GM12865 (cell line): ENCODE results near the gene BRF1.

Experiments used
- DNase-seq: peaks from one replicate; pipeline ENCODE4 v3.0.0; 2010; ENCODE audit warnings: low read depth
- H3K4me3 ChIP-seq: 2 replicates; pipeline ENCODE4 v1.5.1; 2011; ENCODE audit warnings: mild to moderate bottlenecking, low read depth, low read length, control low read depth
- TF ChIP-seq, protein P1 (sequence below): IDR thresholded peaks from 2 replicates; pipeline ENCODE4 v1.5.1; 2011; ENCODE audit warnings: low read length, control low read depth, low read depth, inconsistent platforms; ENCODE audit not compliant: insufficient read depth; ENCODE audit errors: missing control alignments

The BRF1 gene

DNA sequence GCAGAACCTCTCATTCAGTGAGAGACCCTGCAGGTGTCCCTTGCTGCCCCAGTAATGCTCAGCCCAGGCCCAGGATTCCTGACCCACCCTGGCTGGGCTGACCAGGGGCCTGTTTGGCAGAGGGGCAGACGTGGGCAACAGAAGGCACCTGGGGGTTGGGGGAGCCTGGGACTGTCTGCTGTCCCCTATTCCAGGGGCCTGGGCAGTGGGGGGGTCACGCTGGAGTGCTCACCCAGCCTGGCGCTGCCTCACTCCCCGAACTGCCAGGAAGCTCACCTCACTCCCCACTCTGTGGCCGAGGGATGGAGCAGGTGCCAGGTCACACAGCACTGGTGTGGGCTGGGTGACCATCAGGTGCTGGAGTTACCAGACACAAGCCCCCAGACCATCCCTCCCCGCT is 97.1 kb downstream of the BRF1 start:
- H3K4me3 ChIP-seq = no peak overlapping the region
- no peak for DNase-seq
- TF ChIP-seq, protein P1, sequence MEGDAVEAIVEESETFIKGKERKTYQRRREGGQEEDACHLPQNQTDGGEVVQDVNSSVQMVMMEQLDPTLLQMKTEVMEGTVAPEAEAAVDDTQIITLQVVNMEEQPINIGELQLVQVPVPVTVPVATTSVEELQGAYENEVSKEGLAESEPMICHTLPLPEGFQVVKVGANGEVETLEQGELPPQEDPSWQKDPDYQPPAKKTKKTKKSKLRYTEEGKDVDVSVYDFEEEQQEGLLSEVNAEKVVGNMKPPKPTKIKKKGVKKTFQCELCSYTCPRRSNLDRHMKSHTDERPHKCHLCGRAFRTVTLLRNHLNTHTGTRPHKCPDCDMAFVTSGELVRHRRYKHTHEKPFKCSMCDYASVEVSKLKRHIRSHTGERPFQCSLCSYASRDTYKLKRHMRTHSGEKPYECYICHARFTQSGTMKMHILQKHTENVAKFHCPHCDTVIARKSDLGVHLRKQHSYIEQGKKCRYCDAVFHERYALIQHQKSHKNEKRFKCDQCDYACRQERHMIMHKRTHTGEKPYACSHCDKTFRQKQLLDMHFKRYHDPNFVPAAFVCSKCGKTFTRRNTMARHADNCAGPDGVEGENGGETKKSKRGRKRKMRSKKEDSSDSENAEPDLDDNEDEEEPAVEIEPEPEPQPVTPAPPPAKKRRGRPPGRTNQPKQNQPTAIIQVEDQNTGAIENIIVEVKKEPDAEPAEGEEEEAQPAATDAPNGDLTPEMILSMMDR = no peak

DNA sequence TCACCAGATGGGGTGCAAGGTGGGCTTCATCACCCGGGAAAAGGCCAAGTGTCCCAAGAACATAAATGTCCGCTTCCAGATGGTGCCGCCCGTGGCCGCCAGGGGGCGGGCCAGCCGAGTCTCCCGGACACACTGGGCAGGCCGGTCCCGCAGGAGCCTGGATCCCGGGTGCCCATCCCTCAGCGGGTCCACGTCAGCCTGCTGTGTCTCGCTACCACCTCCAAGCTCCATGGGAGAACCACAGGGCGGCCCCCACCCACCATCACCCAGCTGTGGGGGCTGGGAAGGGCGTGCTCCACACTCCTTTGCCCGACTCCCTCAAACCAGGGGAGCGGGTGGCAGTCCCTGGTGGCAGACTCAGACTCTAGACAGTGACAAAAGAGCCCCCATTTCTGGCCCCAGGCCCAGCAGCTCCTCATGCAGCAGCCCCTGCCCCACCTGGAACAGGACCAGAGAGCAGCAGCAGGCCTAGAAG is 97.7 kb downstream of the BRF1 start:
- peak; percentile 63 for DNase-seq
- no peak overlapping the region for H3K4me3 ChIP-seq
- TF ChIP-seq, protein P1 = peak; percentile 91

DNA sequence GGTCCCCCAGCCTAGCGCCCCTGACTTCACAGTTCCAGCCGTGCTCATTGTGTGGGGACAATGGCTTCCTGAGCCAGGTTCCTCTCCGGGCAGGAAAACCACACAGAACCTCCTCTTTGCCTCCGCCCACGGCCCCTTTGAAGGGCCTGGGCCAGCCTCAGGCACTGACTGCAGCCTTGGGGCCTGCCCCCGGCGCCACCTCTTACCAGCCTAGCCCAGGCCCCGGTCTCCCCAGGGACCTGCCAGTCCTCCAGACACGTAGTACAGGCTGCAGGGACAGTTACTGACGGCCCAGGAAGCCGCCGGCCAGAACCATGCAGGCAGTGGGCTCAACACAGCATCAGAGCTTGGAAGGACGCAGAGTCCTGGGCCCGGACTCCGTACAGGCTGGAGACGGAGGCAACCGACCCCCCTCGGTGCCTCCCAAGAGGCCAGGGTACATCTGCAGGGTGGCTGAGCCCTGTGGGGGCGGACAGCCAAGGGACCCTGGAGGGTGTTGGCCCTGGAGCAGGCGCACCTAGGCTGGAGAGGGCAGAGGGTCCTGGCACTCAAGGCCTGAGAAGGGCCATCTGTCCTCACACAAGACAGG is 98.8 kb downstream of the BRF1 start:
- peak; percentile 32 for DNase-seq
- TF ChIP-seq, protein P1 = no peak
- no peak overlapping the region for H3K4me3 ChIP-seq

DNA sequence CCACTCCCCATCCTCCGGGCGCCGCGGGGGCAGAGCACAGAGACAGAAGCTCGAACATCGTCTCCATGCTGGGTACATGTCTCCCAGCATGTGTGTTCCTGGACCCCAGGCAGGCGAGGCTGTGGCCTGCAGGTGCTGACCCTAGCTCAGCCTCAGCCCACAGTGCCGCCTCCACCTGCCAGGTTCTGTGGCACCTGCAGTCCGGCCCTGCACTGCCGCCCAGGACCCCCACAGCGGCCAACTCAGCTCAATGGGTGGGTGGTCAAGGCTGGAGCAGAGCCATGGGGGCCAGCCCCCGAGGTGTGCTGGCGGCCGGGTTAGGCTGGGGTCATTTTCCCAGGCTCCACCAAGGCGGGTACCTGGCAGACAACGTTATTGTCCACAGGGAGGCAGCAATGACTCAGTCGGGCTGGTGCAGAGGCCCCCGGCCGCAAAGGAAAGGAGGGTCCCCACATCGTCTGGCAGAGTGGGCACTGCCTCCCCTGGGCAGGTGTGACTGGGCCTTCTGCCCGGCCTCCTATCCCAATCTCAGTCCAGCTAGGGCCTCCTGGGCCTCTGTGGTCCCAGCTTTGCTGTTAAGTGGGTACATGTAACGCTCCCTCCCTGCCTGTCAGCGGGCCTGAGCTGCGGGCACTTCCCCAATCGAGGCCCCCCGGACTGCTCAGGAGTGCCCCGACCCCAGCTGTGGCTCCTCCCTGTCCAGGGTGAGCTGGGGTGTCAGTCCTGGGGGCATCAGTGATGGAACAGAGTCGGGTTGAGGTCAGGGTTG is 99.5 kb downstream of the BRF1 start:
- DNase-seq = no peak
- H3K4me3 ChIP-seq = no peak overlapping the region
- TF ChIP-seq, protein P1 = peak; percentile 16

DNA sequence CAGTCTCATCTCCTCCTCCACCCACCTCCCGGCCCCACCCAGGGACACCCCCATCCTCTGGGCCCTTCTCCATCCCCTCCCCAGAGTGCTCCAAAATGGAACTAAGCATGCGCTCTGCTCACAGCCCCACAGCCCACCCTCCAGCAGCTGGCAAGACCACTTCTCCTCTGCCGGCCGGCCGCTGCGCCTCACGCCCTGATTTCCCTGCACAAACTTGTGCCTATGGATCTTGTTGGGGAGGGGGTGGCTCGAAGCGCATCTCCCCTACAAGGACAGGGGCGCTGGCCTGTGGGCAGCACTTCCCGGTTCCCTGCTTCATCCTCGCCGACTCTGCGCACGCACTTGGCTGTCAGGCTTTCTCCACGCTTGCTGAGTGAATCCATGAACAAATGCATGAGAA is 100.2 kb downstream of the BRF1 start:
- no peak for DNase-seq
- H3K4me3 ChIP-seq = no peak overlapping the region
- TF ChIP-seq, protein P1 = no peak

DNA sequence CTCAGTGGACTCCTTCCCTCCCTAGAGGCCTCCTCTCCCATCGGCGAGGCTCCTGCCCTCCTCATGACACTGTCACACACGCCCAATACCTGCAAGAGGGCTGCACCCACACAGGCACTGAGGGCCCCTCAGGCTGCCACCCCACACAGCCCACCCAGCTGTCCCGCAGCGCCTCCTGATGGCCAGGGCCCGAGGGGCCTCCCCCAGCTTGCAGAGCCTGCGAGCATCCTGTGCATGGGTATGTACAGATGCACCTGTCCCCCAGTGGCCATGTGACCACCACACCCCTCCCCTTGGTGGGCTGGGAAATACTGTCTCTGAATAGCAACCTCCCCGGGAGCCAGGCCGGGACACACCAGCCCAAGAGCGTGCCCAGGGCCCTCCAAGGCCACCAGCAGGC is 100.7 kb downstream of the BRF1 start:
- H3K4me3 ChIP-seq = no peak overlapping the region
- DNase-seq = peak; percentile 30
- TF ChIP-seq, protein P1 = no peak
